Heart left ventricle (tissue), 13 donors: ENCODE results near the gene JDP2.

ENCODE experiments used
- POLR2A ChIP-seq, 2 donors: fragments of 450-650 bp; IDR thresholded peaks; one replicate each; pipeline ENCODE4 v1.6.1; 2017; ENCODE audit warnings: antibody characterized with exemption in 2 of 2, mild to moderate bottlenecking in 2 of 2, moderate library complexity in 2 of 2
- TF ChIP-seq, protein P1 (sequence below), 12 donors: fragments of 200-600 bp; sonication (generic) in 4 of 12; IDR thresholded peaks; one replicate each; pipeline versions ENCODE4 v1.5.0 to v1.8.0; 2018 to 2022; ENCODE audit warnings: antibody characterized with exemption in 12 of 12, mild to moderate bottlenecking in 5 of 12
- donor health status: ischemic (EF 13 %, LVEDD 7.1; RV severe dilation, severe dysfunction).
- donor health status: DM: no; HTN: yes; CAD: no.
- donor health status: DM: no; HTN: no; CAD: no.
- donor health status: ischemic (EF 25% LVEDD 6.9; RV normal size, moderate dysfunction).
- donor health status: ischemic (EF 25% LVEDD 5.7; RV mildly dilated, moderate dysfunction).
- donor health status: ischemic (EF 35%, LVEDD 5.7; RV mildly dilated, moderate dysfunction).
- donor health status: nonischemic (EF 11% LVEDD 7.7; RV severe dilation, severe dysfunction).
- donor health status: DM: yes; HTN: yes; CAD: no.
- donor health status: PGD.
- donor health status: ischemic (EF 29% LVEDD 5.4; RV normal size, mild dysfunction).
- donor health status: nonischemic (EF 23%, LVEDD 6.1; RV moderate dilation, normal function).

GRCh38 chr14:75519394-75519793, 91.6 kb downstream of the JDP2 start:
- TF ChIP-seq, protein P1, sequence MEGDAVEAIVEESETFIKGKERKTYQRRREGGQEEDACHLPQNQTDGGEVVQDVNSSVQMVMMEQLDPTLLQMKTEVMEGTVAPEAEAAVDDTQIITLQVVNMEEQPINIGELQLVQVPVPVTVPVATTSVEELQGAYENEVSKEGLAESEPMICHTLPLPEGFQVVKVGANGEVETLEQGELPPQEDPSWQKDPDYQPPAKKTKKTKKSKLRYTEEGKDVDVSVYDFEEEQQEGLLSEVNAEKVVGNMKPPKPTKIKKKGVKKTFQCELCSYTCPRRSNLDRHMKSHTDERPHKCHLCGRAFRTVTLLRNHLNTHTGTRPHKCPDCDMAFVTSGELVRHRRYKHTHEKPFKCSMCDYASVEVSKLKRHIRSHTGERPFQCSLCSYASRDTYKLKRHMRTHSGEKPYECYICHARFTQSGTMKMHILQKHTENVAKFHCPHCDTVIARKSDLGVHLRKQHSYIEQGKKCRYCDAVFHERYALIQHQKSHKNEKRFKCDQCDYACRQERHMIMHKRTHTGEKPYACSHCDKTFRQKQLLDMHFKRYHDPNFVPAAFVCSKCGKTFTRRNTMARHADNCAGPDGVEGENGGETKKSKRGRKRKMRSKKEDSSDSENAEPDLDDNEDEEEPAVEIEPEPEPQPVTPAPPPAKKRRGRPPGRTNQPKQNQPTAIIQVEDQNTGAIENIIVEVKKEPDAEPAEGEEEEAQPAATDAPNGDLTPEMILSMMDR (IDR thresholded peaks at IDR 0.05) = no peak
- TF ChIP-seq POLR2A (IDR thresholded peaks at IDR 0.05) = no peak
